Stromal cell of bone marrow (primary cell): ENCODE results near the gene PRAC2.

ENCODE experiments used
- DNase-seq: peaks from one replicate; pipeline ENCODE4 v3.0.0-alpha.2; 2012; ENCODE audit warnings: low read depth

The PRAC2 gene

DNA sequence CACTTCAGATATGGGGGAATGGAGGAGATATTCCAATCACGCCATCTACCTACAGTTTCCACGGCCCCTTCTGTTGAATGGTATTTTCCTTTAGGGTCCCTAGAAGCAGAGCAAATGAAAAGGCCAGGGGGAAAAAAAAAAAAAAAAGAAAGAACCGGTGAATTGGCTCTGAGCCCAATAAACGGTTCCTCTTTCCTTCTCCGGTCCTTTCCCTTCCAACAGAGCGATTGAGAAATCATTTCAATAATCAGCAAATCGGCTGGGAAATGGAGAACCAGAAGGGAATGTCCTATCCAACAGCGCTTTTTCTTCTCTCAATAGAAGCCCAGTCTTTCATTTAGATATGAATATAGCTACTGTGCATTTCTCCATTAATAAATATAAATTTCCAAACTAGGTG lies 32.4 kb downstream of the PRAC2 start:
- no peak for DNase-seq

DNA sequence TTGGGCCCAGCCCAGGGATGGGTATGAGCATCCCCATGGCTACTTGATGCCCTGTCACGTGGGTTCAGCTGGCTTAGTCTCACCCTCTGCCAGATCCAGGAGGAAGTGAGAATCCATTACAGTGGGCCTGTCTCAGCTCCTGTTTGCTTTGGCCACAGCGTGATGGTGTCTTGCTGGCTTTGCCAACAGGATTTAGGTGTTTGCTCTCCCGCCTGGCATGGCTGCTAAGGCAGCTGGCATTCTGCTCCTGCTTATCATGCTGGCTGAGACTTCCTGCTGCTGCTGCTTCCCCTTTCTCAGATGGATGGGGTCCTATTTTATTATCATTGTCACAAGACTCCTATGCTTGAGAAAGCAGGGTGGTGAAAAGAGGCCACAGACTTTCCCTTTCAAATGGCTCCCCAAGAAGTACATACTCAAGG lies 33.9 kb downstream of the PRAC2 start:
- DNase-seq: no peak

DNA sequence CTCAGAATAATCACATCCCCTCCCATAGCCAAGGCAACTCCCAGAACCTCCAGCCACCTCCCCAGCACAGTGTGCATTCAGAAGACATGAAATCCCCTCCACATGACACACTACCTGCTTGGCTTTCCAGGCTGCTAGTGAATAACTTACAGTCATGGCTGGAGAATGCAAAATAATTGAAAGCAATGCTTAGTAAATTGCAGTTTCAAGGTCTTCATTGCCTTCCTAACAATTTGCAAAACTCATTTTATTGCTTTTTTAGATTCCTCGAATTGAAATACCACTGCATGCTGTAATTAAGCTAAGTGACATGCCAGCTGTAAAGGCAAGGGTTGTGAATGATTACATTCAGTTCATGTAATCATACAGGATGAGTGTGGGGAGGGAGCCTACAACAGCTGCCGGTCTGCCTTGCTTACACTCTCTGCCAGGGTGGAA lies 34.6 kb downstream of the PRAC2 start:
- DNase-seq: no peak

DNA sequence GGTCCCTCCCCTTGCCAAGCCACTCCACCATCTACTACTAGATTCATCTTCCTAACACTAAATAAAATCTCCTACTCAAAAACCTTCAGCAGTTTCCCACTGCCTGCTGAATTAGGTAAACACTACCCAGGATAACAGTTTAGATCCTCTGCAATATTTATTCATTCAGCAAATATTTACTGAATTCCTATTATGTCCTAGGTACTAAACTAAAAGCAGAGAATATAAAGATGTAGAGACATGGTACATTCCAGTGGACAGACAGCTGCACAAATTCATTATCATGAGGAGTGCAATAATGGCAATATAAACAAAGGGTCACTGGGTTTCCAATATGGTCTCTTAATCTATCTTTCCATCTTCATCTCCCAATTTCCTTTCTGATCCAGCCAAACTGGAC lies 36.3 kb downstream of the PRAC2 start:
- no peak for DNase-seq

DNA sequence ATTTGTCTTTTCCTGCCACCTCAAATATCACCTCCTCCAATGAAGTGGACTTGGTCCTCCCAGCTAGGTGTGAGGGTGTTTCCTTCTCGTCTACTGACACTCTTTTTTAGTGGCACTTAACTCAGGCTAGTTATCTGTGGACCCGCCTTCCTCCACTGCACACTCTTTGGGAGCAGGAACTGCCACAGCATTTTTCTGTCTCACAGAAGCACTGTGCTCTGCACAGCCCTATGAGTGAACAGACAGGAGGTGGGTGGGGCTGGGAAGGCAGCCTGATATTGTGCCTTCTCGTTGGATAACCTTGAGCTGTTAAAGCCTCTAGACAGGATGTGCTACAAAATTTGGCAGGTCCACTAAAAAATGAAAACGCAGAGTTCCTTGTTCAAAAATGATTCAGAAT lies 37.4 kb downstream of the PRAC2 start:
- DNase-seq: no peak

DNA sequence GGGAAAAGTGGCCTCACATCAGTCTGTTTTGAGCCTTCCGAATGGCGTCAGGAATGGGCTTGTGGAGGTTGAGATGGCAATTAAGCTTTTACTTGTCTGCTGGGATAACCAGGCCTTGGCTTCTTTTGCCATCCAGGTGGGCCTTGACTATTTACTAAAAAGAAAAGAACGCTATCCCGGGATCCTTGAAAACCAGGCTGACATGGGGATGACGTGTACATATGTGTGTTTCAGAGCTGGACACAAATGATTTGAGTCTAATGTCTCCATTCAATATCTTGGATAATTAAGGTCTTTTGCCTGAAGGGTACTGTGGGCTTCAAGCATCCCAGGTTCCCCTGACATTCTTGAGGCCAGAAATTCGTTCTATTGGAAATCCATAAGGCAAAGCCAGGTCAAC lies 38.1 kb downstream of the PRAC2 start:
- no peak for DNase-seq

DNA sequence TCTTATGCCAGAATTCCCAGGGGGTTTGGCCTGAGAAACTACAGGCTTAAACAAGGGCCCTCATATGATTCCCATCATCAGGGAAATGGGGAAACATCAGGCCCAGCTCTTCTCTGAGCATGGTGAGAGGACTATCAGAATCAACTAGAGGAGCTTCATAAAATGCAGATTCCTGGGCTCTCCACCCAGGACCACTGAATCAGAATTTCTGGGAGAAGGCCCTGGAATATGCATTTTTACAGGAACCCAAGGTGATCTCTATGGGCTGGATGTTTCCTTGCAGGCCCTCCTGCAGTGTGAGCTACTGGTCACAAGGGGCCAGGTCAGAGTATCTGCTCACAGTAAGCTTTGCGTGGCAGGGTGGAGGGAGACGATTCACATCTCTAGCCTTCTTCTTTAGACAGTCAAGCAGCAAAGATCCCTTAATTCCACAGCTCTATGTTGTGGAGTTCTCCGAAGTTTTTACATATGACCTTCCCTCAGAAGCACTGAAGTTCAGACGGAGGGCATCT lies 44.3 kb downstream of the PRAC2 start:
- DNase-seq: no peak

DNA sequence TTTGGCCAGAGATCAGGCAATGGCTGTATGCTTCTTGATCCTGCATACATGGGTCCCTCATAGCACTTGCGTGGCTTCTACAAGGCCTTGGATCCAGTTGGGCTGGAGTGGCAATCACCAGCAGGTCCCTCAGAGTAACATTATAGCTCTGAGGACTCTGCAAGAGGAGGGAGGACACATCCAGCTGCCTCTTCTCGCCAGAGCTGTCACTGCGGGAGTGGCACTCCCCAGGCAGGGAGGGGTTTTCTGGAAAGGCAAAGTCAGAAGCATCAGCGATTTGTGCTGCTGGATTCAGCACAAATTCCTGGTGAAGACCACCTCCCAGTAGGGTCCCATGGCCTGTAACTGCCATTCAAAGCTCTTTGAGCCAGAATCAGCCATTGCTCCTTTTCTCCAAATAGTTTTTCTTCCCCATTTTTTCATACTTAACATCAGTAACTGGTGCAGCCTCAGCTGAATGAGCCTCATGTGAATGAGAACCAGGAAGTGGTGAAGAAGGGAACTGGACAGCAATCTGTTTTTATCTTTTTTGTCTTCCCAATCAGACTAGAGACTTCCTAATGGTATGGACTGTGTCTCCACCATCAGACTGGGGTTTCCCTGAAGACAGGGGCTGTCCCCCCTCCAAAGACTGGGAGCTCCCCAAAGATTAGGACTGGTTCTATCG lies 46.2 kb downstream of the PRAC2 start:
- DNase-seq: no peak

DNA sequence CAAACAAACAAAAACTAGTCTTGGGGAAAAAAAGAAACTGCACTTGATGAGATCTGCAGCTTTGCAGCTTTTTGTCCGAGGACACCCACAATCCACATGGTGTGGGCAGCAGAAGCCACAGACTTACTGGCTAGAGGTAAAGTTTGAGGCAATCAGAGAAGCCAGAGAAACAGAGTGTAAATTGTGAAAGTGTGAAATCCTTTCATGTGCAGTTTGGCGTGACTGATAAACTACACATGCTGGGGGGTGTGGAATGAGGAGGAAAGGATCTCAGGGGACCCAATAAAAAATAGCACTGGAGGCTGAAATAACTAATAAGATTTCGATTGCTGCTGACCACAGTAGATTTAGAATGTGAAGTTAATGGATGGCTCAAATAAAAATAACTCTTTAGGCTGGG lies 48.0 kb downstream of the PRAC2 start:
- no peak for DNase-seq

DNA sequence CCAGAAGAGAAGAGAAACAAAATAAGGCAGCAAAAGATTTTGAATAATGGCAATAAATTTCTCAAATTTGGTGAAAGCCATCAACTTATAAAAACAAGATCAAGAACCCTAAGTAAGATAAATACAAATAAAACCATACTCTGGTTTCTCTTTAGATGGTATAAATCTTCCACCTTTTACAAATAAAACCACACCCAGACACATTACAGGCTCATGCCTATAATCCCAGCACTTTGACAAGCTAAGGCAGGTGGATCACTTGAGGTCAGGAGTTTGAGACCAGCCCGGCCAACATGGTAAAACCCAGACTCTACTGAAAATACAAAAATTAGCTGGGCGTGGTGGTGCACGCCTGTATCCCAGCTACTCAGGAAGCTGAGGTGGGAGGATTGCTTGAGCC lies 50.3 kb downstream of the PRAC2 start:
- no peak for DNase-seq
